SK-N-SH (cell line): ENCODE results near the gene SUFU. TPM values are rescaled to one million over a fixed set of nuclear protein-coding genes. Genes with fewer than 3 reads are reported as not detected.

Experiments used
- CTCF ChIA-PET: fragments of 300-600, 350-600 bp; formaldehyde crosslinking; extraction: SDS; loops from one replicate; lab custom pipeline; 2021; lab: Yijun Ruan, JAX
- POLR2A ChIA-PET: fragments of 350-600 bp; sonication (Branson Sonifier 250); formaldehyde crosslinking; extraction: SDS; loops from one replicate; lab custom pipeline; 2020; ENCODE audit warnings: antibody characterized with exemption, inconsistent platforms; lab: Yijun Ruan, JAX
- DNase-seq: peaks from one replicate; pipeline ENCODE4 v3.0.0; 2012
- H2AFZ ChIP-seq: fragments of 200-600 bp; sonication (generic); 2 replicates; pipeline ENCODE4 v1.8.1; 2016; ENCODE audit warnings: antibody characterized with exemption, mild to moderate bottlenecking, low read depth
- H3F3A ChIP-seq: fragments of 200-600 bp; sonication (generic); replicated peaks from 2 replicates; pipeline ENCODE3; 2016; ENCODE audit warnings: antibody characterized with exemption, mild to moderate bottlenecking; ENCODE audit not compliant: insufficient read depth
- H3K27ac ChIP-seq, 2 experiments: fragments of 200-500 bp in 1 of 2; fragments of 200-600 bp in 1 of 2; sonication (Bioruptor generic) in 1 of 2; sonication (generic), shearing (Covaris generic) in 1 of 2; 2 replicates each; pipeline versions ENCODE4 v1.5.1 to v1.6.1; 2014 to 2016; ENCODE audit warnings: low read depth in 2 of 2, inconsistent platforms in 1 of 2, low read length in 1 of 2, mild to moderate bottlenecking in 1 of 2, mixed read lengths in 1 of 2
- H3K27me3 ChIP-seq: fragments of 200-600 bp; sonication (generic), shearing (Covaris generic); 2 replicates; pipeline ENCODE4 v1.6.1; 2016; ENCODE audit warnings: mixed run types; ENCODE audit not compliant: insufficient read depth
- H3K36me3 ChIP-seq, 2 experiments: fragments of 200-500 bp in 1 of 2; fragments of 200-600 bp in 1 of 2; sonication (Bioruptor generic) in 1 of 2; sonication (generic) in 1 of 2; replicated peaks in 1 of 2; 2 replicates each; pipeline versions ENCODE3 to v1.5.1; 2014 to 2016; ENCODE audit warnings: low read length in 1 of 2, mild to moderate bottlenecking in 1 of 2; ENCODE audit not compliant: insufficient read depth in 2 of 2, control insufficient read depth in 1 of 2
- H3K4me1 ChIP-seq, 2 experiments: fragments of 200-500 bp in 1 of 2; fragments of 200-600 bp in 1 of 2; sonication (Bioruptor generic) in 1 of 2; sonication (generic), shearing (Covaris generic) in 1 of 2; 2 replicates each; pipeline versions ENCODE4 v1.5.1 to v1.6.1; 2014 to 2016; ENCODE audit warnings: low read depth in 1 of 2, low read length in 1 of 2, mixed run types in 1 of 2; ENCODE audit not compliant: insufficient read depth in 2 of 2, control insufficient read depth in 1 of 2
- H3K4me2 ChIP-seq: fragments of 200-600 bp; sonication (generic), shearing (Covaris generic); 2 replicates; pipeline ENCODE4 v1.6.1; 2017; ENCODE audit warnings: mixed run types
- H3K4me3 ChIP-seq, 2 experiments: fragments of 200-500 bp in 1 of 2; fragments of 200-600 bp in 1 of 2; sonication (Bioruptor generic) in 1 of 2; sonication (generic), shearing (Covaris generic) in 1 of 2; 2 replicates each; pipeline versions ENCODE4 v1.5.1 to v1.8.1; 2014 to 2016; ENCODE audit warnings: low read depth in 2 of 2, inconsistent platforms in 1 of 2, low read length in 1 of 2, mild to moderate bottlenecking in 1 of 2, mixed read lengths in 1 of 2, moderate library complexity in 1 of 2
- H3K79me2 ChIP-seq: fragments of 200-600 bp; sonication (generic); 2 replicates; pipeline ENCODE4 v1.8.1; 2017; ENCODE audit warnings: mild to moderate bottlenecking; ENCODE audit not compliant: insufficient read depth
- H3K9ac ChIP-seq: fragments of 200-600 bp; sonication (generic); 2 replicates; pipeline ENCODE4 v1.6.1; 2017; ENCODE audit warnings: mixed run types
- H3K9me2 ChIP-seq: fragments of 200-600 bp; sonication (generic); 2 replicates; pipeline ENCODE4 v1.6.1; 2017; ENCODE audit warnings: mixed run types
- H3K9me3 ChIP-seq: fragments of 200-600 bp; sonication (generic); 2 replicates; pipeline ENCODE4 v1.6.1; 2017; ENCODE audit warnings: mixed run types, mild to moderate bottlenecking, moderate library complexity
- H4K20me1 ChIP-seq: fragments of 200-600 bp; sonication (generic); 2 replicates; pipeline ENCODE4 v1.6.1; 2017; ENCODE audit warnings: mild to moderate bottlenecking, mixed run types; ENCODE audit not compliant: insufficient read depth
- CHD2 ChIP-seq: fragments of 150-350 bp; IDR thresholded peaks from 2 replicates; pipeline ENCODE4 v1.6.1; 2018; ENCODE audit warnings: low read length; ENCODE audit not compliant: partially characterized antibody
- EP300 ChIP-seq, 2 experiments: IDR thresholded peaks; 2 replicates each; pipeline versions ENCODE4 v1.4.0 to v1.6.1; 2012; ENCODE audit warnings: borderline replicate concordance in 1 of 2, low read depth in 1 of 2, low read length in 1 of 2
- FOXJ3 ChIP-seq: sonication (generic); formaldehyde crosslinking; IDR thresholded peaks from 2 replicates; pipeline ENCODE4 v1.5.1; 2020; ENCODE audit warnings: mild to moderate bottlenecking, missing genetic modification reagents
- GATA2 ChIP-seq: sonication (generic); formaldehyde crosslinking; IDR thresholded peaks from 2 replicates; pipeline ENCODE4 v1.5.0; 2020; ENCODE audit warnings: mild to moderate bottlenecking, missing genetic modification reagents
- IRF3 ChIP-seq: fragments of 150-350 bp; IDR thresholded peaks from 2 replicates; pipeline ENCODE4 v1.6.1; 2016; ENCODE audit warnings: mild to moderate bottlenecking, low read depth, low read length
- JUND ChIP-seq: IDR thresholded peaks from 2 replicates; pipeline ENCODE4 v1.4.0; 2012
- MEF2A ChIP-seq: IDR thresholded peaks from 2 replicates; pipeline ENCODE4 v1.4.0; 2012; ENCODE audit warnings: low read depth, borderline replicate concordance
- MXI1 ChIP-seq: IDR thresholded peaks from 2 replicates; pipeline ENCODE4 v1.6.1; 2012; ENCODE audit warnings: mild to moderate bottlenecking, low read depth, low read length, improper control_type of control experiment
- NFIC ChIP-seq: IDR thresholded peaks from 2 replicates; pipeline ENCODE4 v1.4.0; 2012; ENCODE audit warnings: borderline replicate concordance
- RCOR1 ChIP-seq: fragments of 150-350 bp; IDR thresholded peaks from 2 replicates; pipeline ENCODE4 v1.6.1; 2017; ENCODE audit warnings: antibody characterized with exemption, low read length
- RFX5 ChIP-seq: IDR thresholded peaks from 2 replicates; pipeline ENCODE4 v1.6.1; 2012; ENCODE audit warnings: mild to moderate bottlenecking, improper control_type of control experiment, low read length
- RXRA ChIP-seq: IDR thresholded peaks from 2 replicates; pipeline ENCODE4 v1.4.0; 2012; ENCODE audit warnings: low read depth, mild to moderate bottlenecking, borderline replicate concordance
- SMC3 ChIP-seq: IDR thresholded peaks from 2 replicates; pipeline ENCODE4 v1.6.1; 2012; ENCODE audit warnings: low read depth, low read length, improper control_type of control experiment
- TEAD4 ChIP-seq: IDR thresholded peaks from 2 replicates; pipeline ENCODE4 v1.4.0; 2012; ENCODE audit warnings: mild to moderate bottlenecking, borderline replicate concordance; ENCODE audit not compliant: insufficient read depth
- WGBS: methylation state at CpG from one replicate; pipeline ENCODE4 v1.1.6; 2017; ENCODE audit warnings: low lambda C conversion rate; 5-methylcytosine and 5-hydroxymethylcytosine counted together
- polyA plus RNA-seq, 3 experiments: library from polyadenylated mRNA; depleted of rRNA; stranded (reverse); fragments of >200 nt; gene quantifications; 2 replicates each; pipeline ENCODE4 v1.2.3, GENCODE V29; 2012

Gene SUFU
- polyA plus RNA-seq, 1 of the 3 experiments (the other 2 are of a cell fraction), result 5.7 TPM

- Histone ChIP-seq H3K27ac (peak overlapping the region in 1 of 2 experiments; percentile 77; a peak in 2 of 4 replicates), H3F3A (no peaks in the 10 kb centered on the region), H3K4me2 (no peak overlapping the region), H3K9me2 (no peaks in the 10 kb centered on the region), H2AFZ (no peak overlapping the region), H3K9ac (no peak overlapping the region), H3K36me3 (no peaks in the 10 kb centered on the region), H3K27me3 (no peaks in the 10 kb centered on the region), H4K20me1 (no peaks in the 10 kb centered on the region), H3K4me1 (peaks cover 26 to 55% of the 10 kb centered on the region in 2 experiments; a peak in 3 of 4 replicates), H3K9me3 (no peaks in the 10 kb centered on the region), H3K4me3 (no peak overlapping the region), H3K79me2 (no peaks in the 10 kb centered on the region)
- peak; percentile 39 for DNase-seq
- TF ChIP-seq RXRA, result no peak
- TF ChIP-seq FOXJ3 (CRISPR knock-in tag), result peak; percentile 36; the same call in 1 of the 2 replicates
- TF ChIP-seq SMC3, result no peak
- TF ChIP-seq CHD2, result peak; percentile 25
- TF ChIP-seq GATA2 (CRISPR knock-in tag), result peak; percentile 48; the same call in 1 of the 2 replicates
- TF ChIP-seq EP300 (IDR thresholded peaks at IDR 0.05; ENCODE audit: borderline replicate concordance in 1 of 2, low read depth in 1 of 2, low read length in 1 of 2), result peak in 1 of 2 experiments; percentile 46; a peak in 1 of 4 replicates
- TF ChIP-seq RCOR1, result peak; percentile 54; the same call in 1 of the 2 replicates
- peak; percentile 65; the same call in 1 of the 2 replicates for TF ChIP-seq MXI1
- TF ChIP-seq JUND, result no peak
- ChIA-PET CTCF (interaction anchor here (0.8 to 12.9 kb wide), 17 partner anchors 7 to 230 kb away, joined by 3 to 123 read pairs (median 5); partner anchors contain the start of genes ACTR1A, ARL3, SFXN2 and SUFU), POLR2A (interaction anchor here (1.0 to 3.6 kb wide), 4 partner anchors 20 to 43 kb away, joined by 3 to 25 read pairs (median 7); partner anchors contain the start of genes ARL3 and SFXN2)
- WGBS, result 76% methylated on average over 5 of the region's 6 CpGs
Observed at GRCh38 chr10:102670871-102671434, 167.2 kb downstream of the SUFU start.

GRCh38 chr10:102673236-102673818 lies 169.6 kb downstream of the SUFU start:
- ChIA-PET POLR2A (interaction anchor here (1.2 to 1.5 kb wide), 2 partner anchors 24 to 31 kb away, joined by 4 to 5 read pairs; no protein-coding TSS in a partner anchor), CTCF (interaction anchor here (1.4 to 12.9 kb wide), 5 partner anchors 10 to 78 kb away, joined by 3 to 123 read pairs (median 13); partner anchors contain the start of genes ARL3, SFXN2 and TRIM8)
- no peak overlapping the region for H2AFZ ChIP-seq
- no peaks in the 10 kb centered on the region for H3K9me3 ChIP-seq
- no peaks in the 10 kb centered on the region for H3K36me3 ChIP-seq
- DNase-seq, result no peak
- H3F3A ChIP-seq, result peaks cover 6% of the 10 kb centered on the region
- no peaks in the 10 kb centered on the region for H4K20me1 ChIP-seq
- no peak overlapping the region for H3K4me3 ChIP-seq
- no peak for TF ChIP-seq RCOR1
- TF ChIP-seq SMC3, result no peak
- TF ChIP-seq TEAD4, result no peak
- TF ChIP-seq NFIC, result no peak
- TF ChIP-seq IRF3, result no peak
- TF ChIP-seq GATA2 (CRISPR knock-in tag), result no peak
- no peak for TF ChIP-seq MXI1
- TF ChIP-seq RFX5, result no peak
- no peak for TF ChIP-seq MEF2A
- WGBS, result 98% methylated on average over 13 of the region's 13 CpGs
- H3K4me1 ChIP-seq, result peaks cover 37 to 75% of the 10 kb centered on the region in 2 experiments
- H3K27ac ChIP-seq, result peak overlapping the region in 1 of 2 experiments; percentile 85; a peak in 2 of 4 replicates
- no peaks in the 10 kb centered on the region for H3K9me2 ChIP-seq
- H3K4me2 ChIP-seq, result peak overlapping the region; percentile 62; the same call in 1 of the 2 replicates
- H3K27me3 ChIP-seq, result no peaks in the 10 kb centered on the region
- H3K9ac ChIP-seq, result no peak overlapping the region
- H3K79me2 ChIP-seq, result no peaks in the 10 kb centered on the region
